HCT116 (cell line): ENCODE measurements around the gene PPP2R5A.

Experiments
- ELF1 ChIP-seq: IDR thresholded peaks from 2 replicates; pipeline ENCODE4 v1.6.1; 2012; ENCODE audit warnings: low read depth, borderline replicate concordance
- EZH2 ChIP-seq: fragments of 200-600 bp; sonication (generic); IDR thresholded peaks from 2 replicates; pipeline ENCODE4 v1.6.1; 2017; ENCODE audit warnings: antibody characterized with exemption, mixed run types
- EZH2phosphoT487 ChIP-seq: fragments of 200-600 bp; IDR thresholded peaks from 2 replicates; pipeline ENCODE4 v1.6.1; 2018; ENCODE audit warnings: antibody characterized with exemption, borderline replicate concordance
- POLR2A ChIP-seq: IDR thresholded peaks from 2 replicates; pipeline ENCODE4 v1.7.0; 2011; ENCODE audit warnings: borderline replicate concordance; ENCODE audit not compliant: insufficient read depth, insufficient read length; ENCODE audit errors: extremely low read depth
- POLR2AphosphoS5 ChIP-seq: IDR thresholded peaks from 2 replicates; pipeline ENCODE4 v1.6.1; 2011; ENCODE audit warnings: mild to moderate bottlenecking, low read depth, low read length, moderate library complexity
- RAD21 ChIP-seq: IDR thresholded peaks from 2 replicates; pipeline ENCODE4 v1.6.1; 2012; ENCODE audit warnings: low read depth, mild to moderate bottlenecking
- TCF7L2 ChIP-seq: IDR thresholded peaks from 2 replicates; pipeline ENCODE4 v1.7.0; 2011; ENCODE audit warnings: borderline replicate concordance, inconsistent platforms; ENCODE audit not compliant: insufficient read depth, insufficient read length; ENCODE audit errors: extremely low read depth
- YY1 ChIP-seq: IDR thresholded peaks from 2 replicates; pipeline ENCODE4 v1.6.1; 2011; ENCODE audit warnings: low read length, low read depth, moderate library complexity, mild to moderate bottlenecking; ENCODE audit not compliant: insufficient replicate concordance; ENCODE audit errors: extremely low read depth
- ZNF274 ChIP-seq: fragments of 200-500 bp; sonication (Bioruptor generic); IDR thresholded peaks from 2 replicates; pipeline ENCODE4 v1.6.1; 2014; ENCODE audit warnings: mild to moderate bottlenecking, low read depth, low read length, inconsistent platforms
- TF ChIP-seq, protein P1 (sequence below), 3 experiments: fragments of 200-600 bp in 1 of 3; sonication (generic) in 1 of 3; IDR thresholded peaks in 2 of 3; conservative IDR thresholded peaks in 1 of 3; 2 replicates each; pipeline ENCODE4 v1.5.1; 2012 to 2017; ENCODE audit warnings: low read depth in 2 of 3, low read length in 2 of 3, antibody characterized with exemption in 1 of 3, borderline replicate concordance in 1 of 3, control low read depth in 1 of 3, mild to moderate bottlenecking in 1 of 3, mixed read lengths in 1 of 3, mixed run types in 1 of 3, moderate library complexity in 1 of 3; ENCODE audit not compliant: insufficient read depth in 1 of 3
- TF ChIP-seq, protein P2 (sequence below): IDR thresholded peaks from 2 replicates; pipeline ENCODE4 v1.6.1; 2012; ENCODE audit warnings: low read depth
- TF ChIP-seq, protein P3 (sequence below): IDR thresholded peaks from 2 replicates; pipeline ENCODE4 v1.6.1; 2011; ENCODE audit warnings: mild to moderate bottlenecking, low read length, moderate library complexity; ENCODE audit not compliant: insufficient replicate concordance; ENCODE audit errors: extremely low read depth
- TF ChIP-seq, protein P4 (sequence below): IDR thresholded peaks from 2 replicates; pipeline ENCODE4 v1.6.1; 2012

DNA sequence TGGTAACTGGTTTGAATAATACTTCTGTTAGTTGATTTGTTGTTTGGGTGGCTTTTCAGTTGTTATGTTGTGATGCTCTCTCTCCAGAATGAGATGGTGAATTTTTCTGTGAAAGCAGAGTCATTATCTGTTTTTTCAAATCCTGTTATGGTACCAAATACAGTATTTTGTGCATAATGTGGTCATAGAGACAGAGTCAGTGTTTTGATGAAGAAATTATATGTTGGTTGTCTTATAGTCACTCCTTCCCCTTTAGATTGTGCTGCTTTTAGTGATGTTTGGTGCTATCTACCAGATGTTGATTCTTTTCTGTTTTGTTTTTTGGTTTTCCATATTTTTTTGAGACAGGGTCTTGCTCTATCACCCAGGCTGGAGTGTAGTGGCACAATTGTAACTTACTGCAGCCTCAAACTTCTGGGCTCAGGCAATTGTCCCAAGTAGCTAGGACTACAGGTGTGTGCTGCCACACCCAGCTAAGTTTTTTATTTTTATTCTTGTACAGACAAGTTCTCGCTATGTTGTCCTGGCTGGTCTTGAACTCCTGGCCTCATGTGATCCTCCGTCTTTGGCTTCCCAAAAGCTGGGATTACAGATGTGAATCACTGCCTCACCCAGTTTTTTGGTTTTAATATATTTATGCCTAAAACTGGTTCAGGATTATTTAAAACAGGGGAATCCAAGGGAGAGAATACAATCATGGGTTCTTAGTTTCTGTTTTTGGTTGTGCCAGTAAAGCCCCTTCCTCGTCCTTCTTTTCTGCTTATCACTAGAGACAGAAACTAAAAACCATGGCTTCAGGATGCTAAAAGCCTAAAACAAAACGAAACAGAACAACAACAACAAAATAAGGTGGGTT, 7.3 kb downstream of the PPP2R5A start:
- TF ChIP-seq, protein P1, sequence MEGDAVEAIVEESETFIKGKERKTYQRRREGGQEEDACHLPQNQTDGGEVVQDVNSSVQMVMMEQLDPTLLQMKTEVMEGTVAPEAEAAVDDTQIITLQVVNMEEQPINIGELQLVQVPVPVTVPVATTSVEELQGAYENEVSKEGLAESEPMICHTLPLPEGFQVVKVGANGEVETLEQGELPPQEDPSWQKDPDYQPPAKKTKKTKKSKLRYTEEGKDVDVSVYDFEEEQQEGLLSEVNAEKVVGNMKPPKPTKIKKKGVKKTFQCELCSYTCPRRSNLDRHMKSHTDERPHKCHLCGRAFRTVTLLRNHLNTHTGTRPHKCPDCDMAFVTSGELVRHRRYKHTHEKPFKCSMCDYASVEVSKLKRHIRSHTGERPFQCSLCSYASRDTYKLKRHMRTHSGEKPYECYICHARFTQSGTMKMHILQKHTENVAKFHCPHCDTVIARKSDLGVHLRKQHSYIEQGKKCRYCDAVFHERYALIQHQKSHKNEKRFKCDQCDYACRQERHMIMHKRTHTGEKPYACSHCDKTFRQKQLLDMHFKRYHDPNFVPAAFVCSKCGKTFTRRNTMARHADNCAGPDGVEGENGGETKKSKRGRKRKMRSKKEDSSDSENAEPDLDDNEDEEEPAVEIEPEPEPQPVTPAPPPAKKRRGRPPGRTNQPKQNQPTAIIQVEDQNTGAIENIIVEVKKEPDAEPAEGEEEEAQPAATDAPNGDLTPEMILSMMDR (IDR thresholded peaks at IDR 0.05 in 2 of 3, conservative IDR thresholded peaks at IDR 0.05 in 1 of 3; ENCODE audit: borderline replicate concordance in 1 of 3, insufficient read depth in 1 of 3, low read depth in 2 of 3, low read length in 2 of 3), result no peak
- TF ChIP-seq, protein P2, sequence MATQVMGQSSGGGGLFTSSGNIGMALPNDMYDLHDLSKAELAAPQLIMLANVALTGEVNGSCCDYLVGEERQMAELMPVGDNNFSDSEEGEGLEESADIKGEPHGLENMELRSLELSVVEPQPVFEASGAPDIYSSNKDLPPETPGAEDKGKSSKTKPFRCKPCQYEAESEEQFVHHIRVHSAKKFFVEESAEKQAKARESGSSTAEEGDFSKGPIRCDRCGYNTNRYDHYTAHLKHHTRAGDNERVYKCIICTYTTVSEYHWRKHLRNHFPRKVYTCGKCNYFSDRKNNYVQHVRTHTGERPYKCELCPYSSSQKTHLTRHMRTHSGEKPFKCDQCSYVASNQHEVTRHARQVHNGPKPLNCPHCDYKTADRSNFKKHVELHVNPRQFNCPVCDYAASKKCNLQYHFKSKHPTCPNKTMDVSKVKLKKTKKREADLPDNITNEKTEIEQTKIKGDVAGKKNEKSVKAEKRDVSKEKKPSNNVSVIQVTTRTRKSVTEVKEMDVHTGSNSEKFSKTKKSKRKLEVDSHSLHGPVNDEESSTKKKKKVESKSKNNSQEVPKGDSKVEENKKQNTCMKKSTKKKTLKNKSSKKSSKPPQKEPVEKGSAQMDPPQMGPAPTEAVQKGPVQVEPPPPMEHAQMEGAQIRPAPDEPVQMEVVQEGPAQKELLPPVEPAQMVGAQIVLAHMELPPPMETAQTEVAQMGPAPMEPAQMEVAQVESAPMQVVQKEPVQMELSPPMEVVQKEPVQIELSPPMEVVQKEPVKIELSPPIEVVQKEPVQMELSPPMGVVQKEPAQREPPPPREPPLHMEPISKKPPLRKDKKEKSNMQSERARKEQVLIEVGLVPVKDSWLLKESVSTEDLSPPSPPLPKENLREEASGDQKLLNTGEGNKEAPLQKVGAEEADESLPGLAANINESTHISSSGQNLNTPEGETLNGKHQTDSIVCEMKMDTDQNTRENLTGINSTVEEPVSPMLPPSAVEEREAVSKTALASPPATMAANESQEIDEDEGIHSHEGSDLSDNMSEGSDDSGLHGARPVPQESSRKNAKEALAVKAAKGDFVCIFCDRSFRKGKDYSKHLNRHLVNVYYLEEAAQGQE, result no peak
- TF ChIP-seq POLR2AphosphoS5 (no peak), EZH2phosphoT487 (no peak), EZH2 (no peak), TCF7L2 (no peak), ZNF274 (no peak), ELF1 (no peak), RAD21 (no peak), POLR2A (no peak), YY1 (no peak)
- TF ChIP-seq, protein P3, sequence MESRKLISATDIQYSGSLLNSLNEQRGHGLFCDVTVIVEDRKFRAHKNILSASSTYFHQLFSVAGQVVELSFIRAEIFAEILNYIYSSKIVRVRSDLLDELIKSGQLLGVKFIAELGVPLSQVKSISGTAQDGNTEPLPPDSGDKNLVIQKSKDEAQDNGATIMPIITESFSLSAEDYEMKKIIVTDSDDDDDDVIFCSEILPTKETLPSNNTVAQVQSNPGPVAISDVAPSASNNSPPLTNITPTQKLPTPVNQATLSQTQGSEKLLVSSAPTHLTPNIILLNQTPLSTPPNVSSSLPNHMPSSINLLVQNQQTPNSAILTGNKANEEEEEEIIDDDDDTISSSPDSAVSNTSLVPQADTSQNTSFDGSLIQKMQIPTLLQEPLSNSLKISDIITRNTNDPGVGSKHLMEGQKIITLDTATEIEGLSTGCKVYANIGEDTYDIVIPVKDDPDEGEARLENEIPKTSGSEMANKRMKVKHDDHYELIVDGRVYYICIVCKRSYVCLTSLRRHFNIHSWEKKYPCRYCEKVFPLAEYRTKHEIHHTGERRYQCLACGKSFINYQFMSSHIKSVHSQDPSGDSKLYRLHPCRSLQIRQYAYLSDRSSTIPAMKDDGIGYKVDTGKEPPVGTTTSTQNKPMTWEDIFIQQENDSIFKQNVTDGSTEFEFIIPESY, result no peak
- TF ChIP-seq, protein P4, sequence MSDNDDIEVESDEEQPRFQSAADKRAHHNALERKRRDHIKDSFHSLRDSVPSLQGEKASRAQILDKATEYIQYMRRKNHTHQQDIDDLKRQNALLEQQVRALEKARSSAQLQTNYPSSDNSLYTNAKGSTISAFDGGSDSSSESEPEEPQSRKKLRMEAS, result no peak
